ENCODE results near the gene PCSK2. TPM values are rescaled to one million over a fixed set of nuclear protein-coding genes. Genes with fewer than 3 reads are reported as not detected.
A peak's percentile ranks its signal among the peaks of the same experiment; 100 is the strongest.

Gene PCSK2
- polyA plus RNA-seq, 4 donors: 0.87 to 1.0 (median 0.94) TPM

DNA sequence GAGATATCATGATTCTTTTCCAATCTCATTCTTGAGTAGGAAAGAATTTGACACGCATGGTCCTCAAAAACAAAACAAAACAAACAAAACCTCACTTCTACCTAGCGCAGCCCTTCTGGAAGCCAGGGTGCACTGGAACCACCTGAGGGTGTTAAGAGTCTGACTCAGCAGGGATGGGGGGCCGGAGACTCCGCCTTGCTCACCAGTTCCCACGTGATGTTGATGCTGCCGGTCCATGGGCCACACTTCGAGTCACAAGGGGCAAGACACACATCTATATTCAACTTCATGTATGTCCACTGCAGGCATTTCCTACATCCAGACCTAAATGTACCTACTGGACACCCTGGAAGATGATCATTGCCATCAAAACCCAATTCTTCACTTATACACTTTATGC, 274.0 kb downstream of the PCSK2 start:
- DNase-seq (ENCODE audit: low read depth in 4 of 4, low spot score in 3 of 4): no peak

DNA sequence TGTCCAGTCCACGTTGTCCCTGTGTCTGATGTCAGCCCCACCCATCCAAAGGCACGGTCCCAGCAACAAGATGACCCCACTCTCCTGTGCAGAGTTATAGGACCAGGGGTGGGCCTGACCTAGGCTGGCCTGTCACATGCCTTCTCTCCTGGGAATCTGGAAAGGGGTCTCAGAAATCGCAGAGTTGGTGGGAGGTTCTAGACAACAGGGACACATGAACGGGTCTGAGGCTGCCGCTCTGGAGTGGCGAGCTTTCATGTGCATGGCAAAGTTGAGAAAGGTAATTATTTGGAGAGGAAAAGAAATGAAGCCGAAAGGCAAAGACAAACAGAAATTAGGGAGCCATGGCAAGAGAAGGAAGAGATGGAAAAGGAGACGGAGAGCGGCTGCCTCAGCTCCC, 274.9 kb downstream of the PCSK2 start:
- no peak for DNase-seq (ENCODE audit: low read depth in 4 of 4, low spot score in 3 of 4)

DNA sequence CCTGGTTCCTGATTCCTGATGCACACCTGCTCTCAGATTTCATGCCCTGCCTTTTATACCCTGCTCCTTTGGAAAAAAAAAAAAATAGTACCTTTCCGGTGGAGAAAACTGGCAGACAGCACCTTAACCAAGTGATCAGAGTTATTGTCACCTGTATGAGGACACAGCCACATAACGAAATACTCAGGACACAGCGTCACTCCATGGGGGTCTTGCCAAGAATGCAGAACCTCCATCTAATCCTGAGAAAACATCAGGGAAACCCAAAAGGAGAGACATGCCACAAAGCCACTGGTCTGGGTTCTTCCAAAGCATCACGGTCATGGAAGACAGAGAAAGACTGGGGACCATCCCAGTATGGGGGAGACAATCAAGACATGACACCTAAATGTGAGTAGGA, 275.3 kb downstream of the PCSK2 start:
- no peak for DNase-seq (ENCODE audit: low read depth in 4 of 4, low spot score in 3 of 4)

DNA sequence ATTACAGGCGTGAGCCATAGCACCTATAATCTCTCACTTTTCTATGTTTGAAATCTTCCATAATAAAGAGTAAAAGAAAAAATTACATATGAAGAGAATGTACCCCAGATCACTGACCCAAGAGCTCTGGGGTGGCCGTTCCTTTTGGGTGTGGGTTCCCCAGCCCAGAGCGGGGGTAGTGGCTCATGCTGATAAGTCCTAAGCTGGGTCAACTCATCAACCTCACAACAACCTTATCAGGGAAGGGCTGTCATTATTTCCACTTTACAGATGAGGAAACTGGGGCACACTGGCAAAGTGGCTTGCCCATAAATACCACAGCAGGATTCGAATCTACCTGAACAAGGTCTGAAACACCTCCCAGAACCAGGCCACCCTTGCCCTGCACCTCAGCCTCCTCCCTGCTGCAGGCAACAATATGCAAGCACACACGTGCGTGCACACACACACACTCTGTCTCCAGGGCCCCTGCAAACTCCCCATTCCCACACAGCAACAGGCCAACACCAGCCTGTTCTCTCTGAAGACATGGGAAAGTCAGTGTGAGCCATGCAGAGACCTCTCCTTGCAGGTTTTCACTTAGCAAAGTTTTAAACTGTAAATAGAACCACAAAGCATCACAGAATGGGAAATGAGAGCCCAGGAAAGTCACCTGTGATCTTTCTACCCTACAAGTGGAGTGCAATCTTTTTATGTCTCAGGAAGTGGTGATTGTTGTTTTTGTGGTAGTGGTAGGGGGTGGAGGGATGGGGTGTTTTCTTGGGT, 276.6 kb downstream of the PCSK2 start:
- DNase-seq (ENCODE audit: low read depth in 4 of 4, low spot score in 3 of 4): no peak

DNA sequence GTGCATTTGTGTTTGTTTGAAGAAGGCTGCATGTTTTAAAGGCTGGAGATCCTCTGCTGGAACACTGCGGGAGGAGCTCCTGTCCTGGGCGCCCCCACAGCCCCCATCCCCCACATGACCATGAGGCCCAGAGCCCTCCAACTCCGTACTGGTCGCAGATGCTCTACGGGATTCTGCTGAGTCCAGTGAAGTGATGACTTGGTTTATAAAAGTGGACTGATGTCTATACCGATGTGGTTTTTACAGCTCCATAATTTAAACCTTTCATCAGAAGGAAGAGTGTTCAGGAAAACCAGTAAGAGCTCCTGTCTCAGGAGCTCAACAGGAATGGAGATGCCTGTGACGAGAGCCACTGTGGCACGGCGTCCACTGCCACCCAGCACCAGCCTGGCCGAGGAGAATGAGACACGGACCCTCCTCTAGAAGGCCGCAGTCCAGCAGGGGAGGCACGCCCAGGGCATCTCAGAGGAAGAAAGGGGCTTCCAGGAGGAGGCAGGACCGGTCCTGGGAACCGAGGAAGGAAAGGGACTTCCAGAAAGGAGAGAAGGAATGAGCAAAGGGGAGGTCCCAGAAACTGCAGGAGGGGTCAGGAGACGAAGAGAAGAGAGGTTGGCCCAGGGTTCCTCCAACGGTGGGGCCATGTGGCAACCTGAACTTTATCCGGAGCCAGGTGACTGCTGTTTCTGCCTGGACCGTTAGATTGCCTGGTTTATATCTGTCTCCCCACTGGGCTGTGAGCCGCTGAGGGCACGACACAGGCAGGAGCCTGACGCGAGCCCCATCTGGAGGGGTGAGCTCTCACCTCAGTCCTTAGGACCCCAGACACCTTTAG, 277.4 kb downstream of the PCSK2 start:
- no peak for DNase-seq (ENCODE audit: low read depth in 4 of 4, low spot score in 3 of 4)

DNA sequence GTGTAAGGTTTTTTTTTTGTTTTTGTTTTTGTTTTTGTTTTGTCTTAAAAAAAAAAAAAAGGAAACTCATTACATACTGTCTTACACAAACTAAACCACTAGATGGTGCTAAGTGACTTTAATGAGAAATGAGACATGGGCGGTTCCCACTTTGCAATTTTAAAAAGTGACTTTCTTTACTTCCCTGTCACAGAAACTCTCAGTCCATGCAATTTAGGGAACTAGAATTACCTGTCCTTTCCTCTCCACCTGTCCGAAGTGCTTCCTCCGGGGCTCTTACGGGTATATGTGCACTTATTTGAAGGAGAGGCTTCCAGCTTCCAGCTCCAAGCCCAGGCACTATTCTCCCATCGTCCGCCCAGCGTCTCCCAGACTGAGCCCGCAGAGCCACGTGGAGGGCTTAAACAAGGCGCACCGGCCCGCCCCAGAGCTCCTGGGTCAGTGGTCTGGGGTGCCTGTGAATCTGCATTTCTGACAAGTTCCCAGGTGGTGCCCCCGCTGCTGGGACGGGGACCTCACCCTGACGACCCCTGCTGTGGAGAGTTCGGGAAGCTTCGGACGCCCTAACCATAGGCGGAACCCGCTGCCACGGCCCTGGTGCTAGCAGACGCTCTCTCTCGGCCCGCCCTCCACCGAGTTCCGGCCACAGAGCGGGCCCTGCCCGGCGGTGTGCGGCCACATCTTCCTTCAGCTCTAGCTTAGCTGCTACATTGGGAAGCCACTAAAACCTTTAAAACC, 278.2 kb downstream of the PCSK2 start:
- DNase-seq (ENCODE audit: low read depth in 4 of 4, low spot score in 3 of 4): peak; percentile 35 to 51 (median 36)

DNA sequence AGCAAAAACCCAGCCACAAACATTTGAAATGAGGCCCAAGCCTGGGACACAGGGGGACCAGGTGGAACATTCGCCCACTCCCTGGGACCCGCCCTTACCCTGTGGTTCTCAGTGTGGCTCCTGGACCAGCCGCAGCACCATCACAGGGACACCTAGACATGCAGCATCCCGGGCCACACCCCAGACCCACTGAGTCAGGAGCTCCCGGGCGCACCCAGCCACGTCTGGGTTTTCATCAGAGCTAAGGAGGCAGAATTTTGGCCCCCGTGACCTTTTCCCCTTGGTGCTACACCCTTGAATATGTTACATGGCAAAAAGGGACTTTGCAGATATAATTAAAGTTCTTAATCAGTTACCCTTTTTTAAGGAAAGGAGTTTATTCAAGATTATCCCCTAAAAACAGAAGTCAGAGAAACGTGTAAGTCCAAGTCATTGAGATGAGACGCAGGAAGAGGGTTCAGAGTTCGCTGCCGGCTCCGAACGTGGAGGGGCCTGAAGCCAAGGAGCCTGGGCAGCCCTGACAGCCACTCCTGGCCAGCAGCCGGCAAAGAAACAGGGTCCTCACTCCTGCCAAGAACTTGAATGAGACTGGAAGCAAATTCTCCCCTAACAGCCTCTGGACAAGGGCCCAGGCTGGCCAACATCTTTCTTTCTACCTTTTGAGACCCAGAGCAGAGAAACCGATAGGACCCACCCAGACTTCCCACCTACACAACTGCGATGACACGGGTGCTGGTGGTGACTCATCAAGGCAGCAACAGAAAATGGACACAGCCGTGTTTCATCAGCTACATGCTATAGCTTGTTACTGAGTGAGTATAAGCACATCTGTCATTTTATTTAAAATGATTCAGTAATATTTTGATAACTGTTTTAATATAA, 279.0 kb downstream of the PCSK2 start:
- no peak for DNase-seq (ENCODE audit: low read depth in 4 of 4, low spot score in 3 of 4)

DNA sequence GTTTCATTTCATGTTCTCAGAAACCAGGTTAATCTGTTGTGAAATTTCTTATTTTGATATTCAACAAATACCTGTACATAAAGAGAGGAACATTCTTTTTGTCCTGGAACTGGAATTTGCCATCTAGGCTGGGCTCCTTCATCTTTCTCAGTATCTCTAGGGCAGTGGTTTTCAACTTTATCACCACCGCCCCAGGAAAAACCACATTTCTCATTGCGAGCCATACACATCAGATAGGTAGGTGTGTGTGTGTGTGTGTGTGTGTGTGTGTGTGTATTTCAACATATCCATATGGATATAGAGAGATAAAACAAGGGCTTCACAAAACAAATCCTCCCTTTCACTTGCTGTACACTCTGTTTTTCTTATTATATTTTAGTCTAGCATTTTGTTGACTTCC, 280.2 kb downstream of the PCSK2 start:
- DNase-seq (ENCODE audit: low read depth in 4 of 4, low spot score in 3 of 4): no peak

DNA sequence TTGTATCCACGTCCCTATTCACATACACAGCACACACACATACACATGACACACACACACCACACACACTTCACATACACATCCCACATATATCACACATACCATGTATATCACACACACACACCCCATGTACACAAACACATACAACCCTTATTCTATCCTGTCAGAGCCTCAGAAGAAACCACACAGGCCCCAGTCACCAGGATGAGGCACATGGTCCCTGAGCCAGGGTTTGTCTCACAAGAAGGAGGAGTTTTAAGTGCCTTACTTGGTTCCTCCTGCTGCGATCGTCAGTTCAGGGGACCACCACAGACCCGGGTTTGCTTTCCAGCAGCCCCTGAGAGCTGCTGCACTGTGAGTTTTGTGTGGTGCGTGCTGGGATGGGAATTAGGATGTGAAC, 280.7 kb downstream of the PCSK2 start:
- DNase-seq (ENCODE audit: low read depth in 4 of 4, low spot score in 3 of 4): no peak

DNA sequence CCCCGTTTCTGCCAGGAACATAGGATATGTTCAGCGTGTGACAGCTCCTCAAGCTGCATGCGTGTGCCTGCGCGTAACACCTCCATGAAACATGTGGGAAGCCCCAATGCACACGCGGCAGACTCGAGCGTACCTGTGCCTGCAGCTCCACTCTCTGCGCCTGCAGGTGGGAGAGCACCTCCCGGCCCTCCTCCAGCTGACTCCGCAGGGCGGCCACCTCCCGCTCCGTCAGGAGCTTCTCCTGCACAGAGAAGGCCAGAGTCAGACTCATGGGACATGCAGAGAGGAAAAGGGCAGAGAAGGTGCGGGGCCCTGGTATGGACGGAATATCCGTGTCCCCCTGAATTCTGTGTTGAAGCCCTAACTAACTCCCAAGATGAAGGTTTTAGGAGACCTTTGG, 281.9 kb downstream of the PCSK2 start:
- DNase-seq (ENCODE audit: low read depth in 4 of 4, low spot score in 3 of 4): no peak

DNA sequence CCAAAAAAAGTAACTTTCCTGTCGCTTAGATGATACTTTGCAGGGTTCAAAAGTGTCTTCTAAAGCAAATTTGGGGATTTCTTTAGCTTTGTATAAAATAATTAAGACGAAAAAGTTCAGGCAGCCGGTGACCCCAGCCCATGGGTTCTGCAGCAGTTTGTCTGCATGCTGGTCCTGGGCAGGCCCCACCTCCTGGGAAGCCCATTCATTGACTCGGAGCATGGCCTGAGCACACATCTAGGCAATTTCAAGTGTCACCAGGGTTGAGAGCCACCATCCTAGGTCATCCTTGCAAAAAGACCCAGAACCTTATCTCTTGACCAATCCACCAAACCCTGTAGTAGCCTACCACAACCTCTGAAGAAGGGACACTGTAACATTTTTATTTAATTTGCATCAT, 283.7 kb downstream of the PCSK2 start:
- no peak for DNase-seq (ENCODE audit: low read depth in 4 of 4, low spot score in 3 of 4)

DNA sequence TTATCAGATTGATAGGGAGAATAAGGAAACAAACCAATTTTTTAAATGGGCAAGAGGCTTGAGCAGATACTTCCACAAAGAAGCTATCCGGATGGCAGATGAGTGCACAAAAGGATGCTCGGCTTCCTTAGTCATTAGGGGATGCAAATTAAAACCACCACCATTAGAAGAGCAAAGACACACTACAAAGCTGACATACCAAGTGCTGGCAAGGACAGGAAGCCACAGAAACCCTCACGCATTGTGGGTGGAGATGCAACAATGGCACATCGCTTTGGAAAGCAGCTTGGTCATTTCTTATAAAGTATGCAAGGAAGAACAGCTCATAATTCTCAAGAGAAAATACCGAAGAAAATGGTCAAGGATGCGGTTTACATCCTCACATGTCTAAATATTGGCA, 284.6 kb downstream of the PCSK2 start:
- no peak for DNase-seq (ENCODE audit: low read depth in 4 of 4, low spot score in 3 of 4)

DNA sequence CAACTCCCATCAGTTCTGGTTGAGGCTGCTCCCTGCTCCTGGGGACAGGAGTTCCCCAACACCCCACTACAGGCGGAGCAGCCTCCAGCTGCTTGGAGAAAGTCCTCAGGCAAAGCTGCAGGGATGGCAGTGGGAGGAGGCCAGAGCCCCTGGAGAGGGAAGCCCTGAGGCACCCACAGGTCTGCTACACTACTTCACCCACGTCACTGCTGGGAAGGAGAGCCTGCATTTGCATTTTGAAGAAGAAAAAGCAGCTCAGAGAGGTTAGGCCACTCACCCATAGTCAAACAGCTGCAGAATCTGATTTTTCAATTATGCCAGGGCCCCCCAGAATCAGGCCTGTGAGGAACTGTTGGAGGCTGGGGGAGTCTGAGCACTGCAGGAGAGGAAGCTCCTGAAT, 287.1 kb downstream of the PCSK2 start:
- DNase-seq (ENCODE audit: low read depth in 4 of 4, low spot score in 3 of 4): no peak

DNA sequence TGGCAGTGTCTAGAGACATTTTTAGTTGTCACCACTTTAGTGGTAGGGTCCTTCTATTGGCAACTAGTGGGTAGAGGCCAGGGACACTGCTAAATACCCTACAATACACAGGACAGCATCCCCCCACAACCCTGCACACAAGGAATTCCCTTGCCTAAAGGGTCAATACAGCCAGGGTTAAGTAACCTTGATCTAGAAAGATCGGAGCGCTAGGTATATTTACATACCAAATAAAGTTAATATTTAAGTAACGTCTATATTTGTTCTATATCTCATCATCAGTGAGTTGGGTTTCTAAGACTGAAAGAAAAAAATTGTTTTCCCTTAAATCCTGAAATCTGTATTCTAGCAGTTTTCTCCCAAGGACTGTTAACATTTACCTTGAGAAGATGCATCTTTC, 288.2 kb downstream of the PCSK2 start:
- DNase-seq (ENCODE audit: low read depth in 4 of 4, low spot score in 3 of 4): no peak

DNA sequence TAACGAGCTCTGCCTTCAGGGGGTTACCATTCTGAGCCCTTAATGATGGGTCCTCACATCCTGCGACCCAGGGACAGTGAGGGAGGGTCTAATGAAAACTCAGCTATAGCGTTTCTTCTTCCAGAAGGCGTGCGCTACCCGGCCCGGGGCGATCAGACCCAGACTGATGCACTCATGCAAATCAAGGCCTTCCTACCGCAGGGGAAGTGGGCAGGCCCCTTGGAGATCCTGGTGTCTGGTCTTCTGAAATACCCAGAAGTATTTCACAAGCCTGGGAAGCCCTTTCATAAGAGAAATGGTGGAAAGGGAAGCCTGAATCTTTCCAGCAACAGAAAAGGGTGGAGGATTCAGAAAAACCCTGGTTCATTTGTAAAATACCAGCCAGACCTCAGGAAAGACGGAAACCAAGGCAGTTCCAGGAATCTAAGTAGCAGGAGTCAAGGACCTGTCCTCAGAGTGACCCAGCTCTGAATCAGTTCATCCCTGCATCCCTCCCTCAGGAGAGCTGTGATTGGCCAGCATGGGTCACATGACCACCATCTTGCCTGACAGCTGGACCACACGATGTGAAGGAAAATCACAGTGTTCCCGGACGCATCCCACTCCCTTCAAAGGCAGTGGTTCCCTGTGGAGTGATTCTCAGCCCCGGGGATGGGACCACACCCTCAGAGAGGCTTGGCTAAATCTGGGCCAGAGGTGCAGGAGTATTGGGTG, 291.7 kb downstream of the PCSK2 start:
- DNase-seq (ENCODE audit: low read depth in 4 of 4, low spot score in 3 of 4): no peak

DNA sequence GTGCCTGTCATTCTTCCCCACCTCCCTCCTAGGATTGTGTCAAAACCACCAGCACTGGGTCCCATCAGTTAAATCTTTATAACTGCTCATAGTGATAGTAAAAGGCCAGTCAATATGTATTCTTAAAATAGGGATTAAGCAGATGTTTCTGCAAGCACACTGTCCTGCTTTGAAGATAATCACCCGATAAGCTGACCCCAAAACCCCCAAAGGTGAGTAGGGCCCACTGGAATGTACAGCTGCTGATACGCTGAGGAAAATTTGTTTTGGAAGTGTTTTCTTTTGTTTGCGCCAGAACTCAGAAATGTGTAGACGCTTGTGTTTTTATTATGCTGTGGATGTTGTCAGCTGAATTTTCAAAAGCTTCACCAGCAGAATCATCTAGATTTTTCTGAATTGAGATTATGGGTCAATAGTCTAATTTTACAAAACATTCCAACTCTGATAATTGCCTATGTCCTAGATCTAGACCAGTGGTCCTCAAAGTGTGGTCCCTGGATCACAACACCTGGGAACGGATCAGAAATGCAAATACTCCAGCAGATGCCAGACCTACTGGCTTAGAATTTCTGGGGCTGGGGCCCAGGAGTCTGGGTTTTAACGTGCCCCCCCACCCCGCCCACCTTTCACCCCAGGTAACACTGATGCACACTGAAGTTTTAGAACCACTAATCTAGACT, 292.9 kb downstream of the PCSK2 start:
- DNase-seq (ENCODE audit: low read depth in 4 of 4, low spot score in 3 of 4): no peak

DNA sequence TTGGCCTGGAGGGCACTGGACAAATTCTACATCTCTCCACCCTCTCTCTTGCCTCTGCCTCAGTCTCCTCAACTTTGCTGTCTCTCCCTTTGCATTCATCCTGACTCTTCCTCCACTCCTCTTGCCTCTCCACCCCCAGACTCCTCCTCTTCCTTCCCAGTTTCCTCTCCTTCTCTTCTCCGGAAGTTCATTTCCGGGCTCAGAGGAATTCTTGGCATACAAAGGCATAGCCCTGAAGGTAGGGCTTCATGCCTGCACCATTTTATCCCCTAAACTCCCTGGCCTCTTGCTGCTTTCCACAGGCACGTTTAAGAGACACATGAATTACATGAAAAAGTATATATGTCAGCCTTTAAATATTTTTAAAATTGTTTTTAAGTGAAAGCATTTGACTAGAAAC, 293.7 kb downstream of the PCSK2 start:
- DNase-seq (ENCODE audit: low read depth in 4 of 4, low spot score in 3 of 4): no peak

DNA sequence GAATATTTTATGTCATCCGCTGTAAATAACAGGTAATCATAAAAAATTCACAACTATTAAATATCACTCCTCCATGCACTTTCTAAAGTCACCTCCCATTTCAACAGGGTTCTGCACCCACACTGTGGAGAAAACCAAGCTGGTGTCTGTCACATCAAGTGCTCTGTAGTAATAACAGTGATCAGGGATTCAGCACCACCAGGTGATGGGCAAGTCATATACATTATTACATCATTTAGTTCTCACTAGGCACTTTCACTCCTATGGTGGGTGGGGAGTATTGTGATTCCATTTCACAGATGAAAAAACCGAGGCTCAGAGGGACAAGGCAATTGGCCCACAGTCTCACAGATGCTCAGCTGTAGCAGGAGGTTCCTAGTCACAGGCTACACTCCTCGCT, 295.7 kb downstream of the PCSK2 start:
- DNase-seq (ENCODE audit: low read depth in 4 of 4, low spot score in 3 of 4): no peak

DNA sequence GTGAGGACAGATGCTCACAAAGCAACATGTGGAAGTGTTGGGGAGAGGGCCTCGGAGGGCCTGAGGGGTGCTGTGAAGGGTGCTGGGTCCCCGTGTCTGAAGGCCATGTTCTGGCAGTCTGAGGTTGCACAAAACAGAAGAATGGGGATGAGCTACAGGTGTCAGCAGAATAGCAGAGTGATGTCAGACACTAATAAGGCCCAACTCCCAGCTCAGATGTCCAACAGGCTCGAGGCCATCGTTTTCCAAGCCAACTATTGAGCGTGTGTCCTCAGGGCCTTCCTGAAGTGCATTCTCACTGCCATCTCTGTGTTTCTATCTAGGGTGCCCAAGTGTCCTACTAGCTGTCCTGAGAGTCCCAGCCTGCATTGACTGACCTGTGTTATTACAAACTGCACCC, 296.5 kb downstream of the PCSK2 start:
- no peak for DNase-seq (ENCODE audit: low read depth in 4 of 4, low spot score in 3 of 4)
